Measurements from ENCODE around the gene KIFC1. TPM values are rescaled to one million over a fixed set of nuclear protein-coding genes. Genes with fewer than 3 reads are reported as not detected.
A peak's percentile ranks its signal among the peaks of the same experiment; 100 is the strongest.

KIFC1 gene
- total RNA-seq, 6 donors from 2014 or later, result 1.2 to 11.8 (median 4.4) TPM

DNA sequence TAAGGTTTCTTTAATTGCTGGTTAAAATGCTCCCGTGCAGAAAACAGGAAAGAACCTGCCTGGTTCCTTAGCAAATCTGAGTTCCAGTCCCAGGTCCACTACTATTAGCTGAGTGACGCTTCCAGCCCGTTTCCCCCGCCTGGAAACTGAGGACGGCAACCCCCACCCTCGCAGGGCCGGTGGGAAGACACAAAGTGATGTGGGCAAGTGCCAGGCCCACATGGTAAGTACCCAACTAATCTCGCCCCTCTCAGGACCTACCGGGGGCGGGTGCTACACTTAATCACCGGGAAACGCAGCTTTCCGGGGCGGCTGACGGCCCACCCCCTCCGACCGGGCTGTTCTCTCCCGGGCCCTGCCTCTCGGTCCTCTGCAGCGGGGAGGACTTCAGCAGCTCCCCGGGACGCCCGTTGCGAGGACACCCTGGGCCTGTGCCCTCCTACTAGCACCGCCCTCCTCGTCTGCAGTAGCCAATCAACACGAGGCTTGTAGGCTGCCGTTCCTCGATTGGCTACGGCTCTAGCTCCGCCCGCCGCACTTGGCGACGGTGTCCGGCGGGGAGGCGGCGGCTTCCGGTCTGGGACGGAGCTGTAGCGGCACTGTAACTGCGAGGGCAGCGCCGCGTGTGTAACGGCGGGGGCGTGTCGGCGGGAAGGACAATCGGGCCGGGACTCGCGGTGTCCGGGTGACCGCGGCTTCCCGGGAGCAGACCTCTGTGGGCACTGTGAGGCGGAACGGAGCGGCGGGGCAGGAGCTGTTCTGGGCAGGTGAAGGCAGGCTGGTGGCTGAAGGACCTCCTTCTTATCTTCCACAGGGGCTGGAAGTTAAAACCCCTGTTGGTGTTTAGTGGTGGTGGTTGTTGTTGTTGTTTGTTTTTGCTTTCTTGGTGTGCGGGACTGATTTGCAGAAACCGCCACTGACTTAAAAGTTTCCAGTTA lies 62.7 kb downstream of the KIFC1 start, which contains the start of gene ZBTB9:
Gene ZBTB9, plus strand, starts transcription at position 568 of the 938 bp plus-strand sequence. CDS start 525 bp downstream, outside the sequence.
- peaks cover 17 to 31% (median 21%) of the 10 kb centered on the region in 4 donors for H3K4me1 ChIP-seq
- ATAC-seq (ENCODE audit: low FRiP score in 2 of 2), result peak; percentile 99
- H3K36me3 ChIP-seq, result peaks cover 0 to 9% (median 0%) of the 10 kb centered on the region in 4 donors
- H3K27me3 ChIP-seq, result no peaks in the 10 kb centered on the region
- H3K9me3 ChIP-seq, result no peaks in the 10 kb centered on the region
- peak within 1 kb of the TSS; percentile 74 to 90 (median 80) for H3K4me3 ChIP-seq
- peak; percentile 97 for DNase-seq
- peak within 1 kb of the TSS; percentile 70 to 91 (median 81) for H3K27ac ChIP-seq
- no peak for TF ChIP-seq EP300 (IDR thresholded peaks at IDR 0.05)
- TF ChIP-seq POLR2A (IDR thresholded peaks at IDR 0.05), result peak in 2 of 4 donors; percentile 62 to 93
- TF ChIP-seq, protein P1, sequence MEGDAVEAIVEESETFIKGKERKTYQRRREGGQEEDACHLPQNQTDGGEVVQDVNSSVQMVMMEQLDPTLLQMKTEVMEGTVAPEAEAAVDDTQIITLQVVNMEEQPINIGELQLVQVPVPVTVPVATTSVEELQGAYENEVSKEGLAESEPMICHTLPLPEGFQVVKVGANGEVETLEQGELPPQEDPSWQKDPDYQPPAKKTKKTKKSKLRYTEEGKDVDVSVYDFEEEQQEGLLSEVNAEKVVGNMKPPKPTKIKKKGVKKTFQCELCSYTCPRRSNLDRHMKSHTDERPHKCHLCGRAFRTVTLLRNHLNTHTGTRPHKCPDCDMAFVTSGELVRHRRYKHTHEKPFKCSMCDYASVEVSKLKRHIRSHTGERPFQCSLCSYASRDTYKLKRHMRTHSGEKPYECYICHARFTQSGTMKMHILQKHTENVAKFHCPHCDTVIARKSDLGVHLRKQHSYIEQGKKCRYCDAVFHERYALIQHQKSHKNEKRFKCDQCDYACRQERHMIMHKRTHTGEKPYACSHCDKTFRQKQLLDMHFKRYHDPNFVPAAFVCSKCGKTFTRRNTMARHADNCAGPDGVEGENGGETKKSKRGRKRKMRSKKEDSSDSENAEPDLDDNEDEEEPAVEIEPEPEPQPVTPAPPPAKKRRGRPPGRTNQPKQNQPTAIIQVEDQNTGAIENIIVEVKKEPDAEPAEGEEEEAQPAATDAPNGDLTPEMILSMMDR (IDR thresholded peaks at IDR 0.05), result peak in 3 of 6 experiments; percentile 6 to 32 (median 22)
- peak; percentile 88 to 93 for TF ChIP-seq POLR2AphosphoS5 (IDR thresholded peaks at IDR 0.05)
- WGBS, 2 donors, result 0% methylated on average over 10 to 55 of the region's 65 CpGs

DNA sequence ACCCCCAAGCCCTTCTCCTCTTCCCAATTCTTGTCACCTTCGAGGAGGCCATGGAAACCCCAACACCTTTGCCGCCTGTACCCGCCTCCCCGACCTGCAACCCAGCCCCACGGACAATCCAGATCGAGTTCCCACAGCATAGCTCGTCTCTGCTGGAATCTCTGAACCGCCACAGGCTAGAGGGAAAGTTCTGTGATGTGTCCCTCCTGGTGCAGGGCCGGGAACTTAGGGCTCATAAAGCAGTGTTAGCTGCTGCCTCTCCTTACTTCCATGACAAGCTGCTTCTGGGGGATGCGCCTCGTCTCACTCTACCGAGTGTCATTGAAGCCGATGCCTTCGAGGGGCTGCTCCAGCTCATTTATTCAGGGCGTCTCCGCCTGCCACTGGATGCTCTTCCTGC lies 63.4 kb downstream of the KIFC1 start:
- Histone ChIP-seq H3K36me3 (peaks cover 0 to 9% (median 0%) of the 10 kb centered on the region in 4 donors), H3K9me3 (no peaks in the 10 kb centered on the region), H3K4me3 (peak overlapping the region; percentile 61 to 90 (median 80)), H3K27me3 (no peaks in the 10 kb centered on the region), H3K27ac (peak overlapping the region in 2 of 4 donors; percentile 86 to 91), H3K4me1 (peaks cover 15 to 31% (median 21%) of the 10 kb centered on the region in 4 donors)
- WGBS, 2 donors, result 52 to 53% methylated on average over 15 to 16 of the region's 16 CpGs
- no peak for ATAC-seq (ENCODE audit: low FRiP score in 2 of 2)
- TF ChIP-seq EP300 (IDR thresholded peaks at IDR 0.05), result no peak
- TF ChIP-seq POLR2AphosphoS5 (IDR thresholded peaks at IDR 0.05), result no peak
- TF ChIP-seq POLR2A (IDR thresholded peaks at IDR 0.05), result no peak
- TF ChIP-seq, protein P1 (IDR thresholded peaks at IDR 0.05), result no peak
- no peak for DNase-seq

DNA sequence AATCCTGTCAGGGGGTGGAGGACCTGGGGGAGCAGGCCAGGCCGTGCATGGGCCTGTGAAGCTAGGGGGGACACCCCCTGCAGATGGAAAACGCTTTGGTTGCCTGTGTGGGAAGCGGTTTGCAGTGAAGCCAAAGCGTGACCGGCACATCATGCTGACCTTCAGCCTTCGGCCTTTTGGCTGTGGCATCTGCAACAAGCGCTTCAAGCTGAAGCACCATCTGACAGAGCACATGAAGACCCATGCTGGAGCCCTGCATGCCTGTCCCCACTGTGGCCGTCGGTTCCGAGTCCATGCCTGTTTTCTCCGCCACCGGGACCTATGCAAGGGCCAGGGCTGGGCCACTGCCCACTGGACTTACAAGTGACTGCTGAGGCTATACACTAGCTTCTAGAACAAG lies 64.5 kb downstream of the KIFC1 start:
- Histone ChIP-seq H3K27me3 (no peaks in the 10 kb centered on the region), H3K9me3 (no peaks in the 10 kb centered on the region), H3K36me3 (peaks cover 0 to 9% (median 0%) of the 10 kb centered on the region in 4 donors), H3K27ac (no peak overlapping the region), H3K4me3 (no peak overlapping the region), H3K4me1 (peaks cover 14 to 31% (median 18%) of the 10 kb centered on the region in 4 donors)
- no peak for DNase-seq
- WGBS, 2 donors, result 93 to 97% methylated on average over 2 to 12 of the region's 12 CpGs
- TF ChIP-seq POLR2A (IDR thresholded peaks at IDR 0.05), result no peak
- ATAC-seq (ENCODE audit: low FRiP score in 2 of 2), result no peak

DNA sequence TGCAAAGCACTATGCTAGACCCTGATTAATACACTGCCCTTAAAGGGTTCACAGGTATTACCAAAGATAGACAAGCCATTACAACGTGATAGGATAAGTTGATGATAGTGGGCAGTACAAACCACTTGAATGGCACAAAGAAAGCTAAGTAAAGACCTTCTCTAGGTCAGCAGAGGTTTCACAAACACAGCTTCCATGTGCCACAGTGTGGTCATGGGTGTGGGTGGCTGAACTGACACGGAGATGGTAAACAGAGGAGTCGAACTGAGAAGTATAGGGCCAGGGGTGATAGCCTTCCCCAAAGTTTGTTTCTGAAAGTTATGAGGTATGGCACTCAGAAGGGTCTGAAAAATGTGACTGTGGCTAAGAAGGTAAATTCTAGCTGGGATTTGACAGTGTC lies 67.1 kb downstream of the KIFC1 start:
- ATAC-seq (ENCODE audit: low FRiP score in 2 of 2), result no peak
- H3K4me1 ChIP-seq, result peaks cover 7 to 19% (median 8%) of the 10 kb centered on the region in 4 donors
- no peak for TF ChIP-seq POLR2A (IDR thresholded peaks at IDR 0.05)
- TF ChIP-seq, protein P1 (IDR thresholded peaks at IDR 0.05), result no peak
- TF ChIP-seq POLR2AphosphoS5 (IDR thresholded peaks at IDR 0.05), result no peak
- TF ChIP-seq EP300 (IDR thresholded peaks at IDR 0.05), result no peak
- DNase-seq, result no peak
- 70 to 71% methylated on average over 3 of the region's 3 CpGs for WGBS, 2 donors
- peaks cover 0 to 9% (median 0%) of the 10 kb centered on the region in 4 donors for H3K36me3 ChIP-seq
- H3K27me3 ChIP-seq, result no peaks in the 10 kb centered on the region
- H3K9me3 ChIP-seq, result no peaks in the 10 kb centered on the region
- no peak overlapping the region for H3K27ac ChIP-seq
- no peak overlapping the region for H3K4me3 ChIP-seq

DNA sequence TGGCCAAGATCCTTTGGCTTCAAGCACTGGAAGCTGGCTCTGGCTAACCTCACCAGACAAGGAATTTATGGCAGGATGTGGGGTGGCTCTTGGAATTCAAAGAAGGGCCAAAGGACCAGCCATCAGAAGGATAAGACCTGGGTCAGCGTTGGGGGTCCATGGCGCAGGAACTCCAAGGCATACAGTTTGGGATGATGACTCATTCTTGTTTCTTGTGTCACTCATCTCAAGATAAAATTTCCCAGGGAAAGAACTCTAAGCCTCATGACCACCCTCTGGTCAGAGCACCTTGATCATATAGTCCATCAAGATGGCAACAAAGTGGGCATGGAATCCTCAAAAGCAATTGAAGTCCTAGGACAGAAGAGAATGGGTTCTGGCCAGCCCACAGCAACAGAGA lies 67.6 kb downstream of the KIFC1 start:
- H3K4me3 ChIP-seq, result no peak overlapping the region
- H3K27me3 ChIP-seq, result no peaks in the 10 kb centered on the region
- H3K9me3 ChIP-seq, result no peaks in the 10 kb centered on the region
- ATAC-seq (ENCODE audit: low FRiP score in 2 of 2) (no peak), DNase-seq (no peak)
- no peak overlapping the region for H3K27ac ChIP-seq
- H3K4me1 ChIP-seq, result peaks cover 7 to 14% (median 7%) of the 10 kb centered on the region in 4 donors
- TF ChIP-seq POLR2A (IDR thresholded peaks at IDR 0.05), result no peak
- WGBS, 2 donors, result 94 to 98% methylated on average over 2 of the region's 2 CpGs
- H3K36me3 ChIP-seq, result peaks cover 0 to 9% (median 0%) of the 10 kb centered on the region in 4 donors

Small RNAs within 50 kb of the gene (small RNA-seq; reads per million reads assigned to genes)
- 0 reads per million in 4 donors for gene RPL35AP4
- gene ZBTB9, result 0 reads per million in 4 donors

Other genes starting within 250 kb of the KIFC1 start
- gene COL11A2, start 199.4 kb upstream of the KIFC1 start, total RNA-seq, result 1 to 10 TPM in 2 of 6 donors, under 1 TPM in 4; 0.20 to 2.1 (median 0.74) TPM
- 10 to 100 TPM; 19.3 to 67.1 (median 48.4) TPM for gene RXRB, start 191.2 kb upstream of the KIFC1 start, total RNA-seq
- gene SLC39A7, start 191.0 kb upstream of the KIFC1 start, total RNA-seq, result 100 to 1,000 TPM in 2 of 6 donors, 10 to 100 TPM in 4; 37.7 to 104 (median 86.7) TPM
- 10 to 100 TPM in 5 of 6 donors, 1 to 10 TPM in 1; 8.2 to 39.3 (median 28.7) TPM for gene HSD17B8, start 187.2 kb upstream of the KIFC1 start, total RNA-seq
- 10 to 100 TPM; 17.9 to 50.6 (median 40.4) TPM for gene RING1, start 183.3 kb upstream of the KIFC1 start, total RNA-seq
- 100 to 1,000 TPM in 1 of 6 donors, 10 to 100 TPM in 5; 30.1 to 170 (median 45.8) TPM for gene VPS52, start 119.9 kb upstream of the KIFC1 start, total RNA-seq
- gene RPS18, start 119.7 kb upstream of the KIFC1 start, total RNA-seq, result 1,000 to 10,000 TPM in 4 of 6 donors, 100 to 1,000 TPM in 2; 535 to 2,038 (median 1,627) TPM
- gene B3GALT4, start 114.7 kb upstream of the KIFC1 start, total RNA-seq, result 10 to 100 TPM; 20.1 to 29.7 (median 23.2) TPM
- 10 to 100 TPM; 21.1 to 50.3 (median 41.7) TPM for gene WDR46, start 102.6 kb upstream of the KIFC1 start, total RNA-seq
- gene PFDN6, start 102.2 kb upstream of the KIFC1 start, total RNA-seq, result 10 to 100 TPM; 13.8 to 42.9 (median 30.7) TPM
- 100 to 1,000 TPM in 2 of 6 donors, 10 to 100 TPM in 4; 56.5 to 149 (median 77.9) TPM for gene RGL2, start 92.9 kb upstream of the KIFC1 start, total RNA-seq
- 100 to 1,000 TPM; 131 to 310 (median 221) TPM for gene TAPBP, start 77.7 kb upstream of the KIFC1 start, total RNA-seq
- 10 to 100 TPM; 24.2 to 32.5 (median 28.2) TPM for gene ZBTB22, start 74.1 kb upstream of the KIFC1 start, total RNA-seq
- gene DAXX, start 68.9 kb upstream of the KIFC1 start, total RNA-seq, result 10 to 100 TPM; 29.3 to 57.6 (median 43.5) TPM
- gene PHF1, start 19.2 kb downstream of the KIFC1 start, total RNA-seq, result 100 to 1,000 TPM in 1 of 6 donors, 10 to 100 TPM in 5; 61.7 to 150 (median 65.5) TPM
- 100 to 1,000 TPM in 4 of 6 donors, 10 to 100 TPM in 2; 53.4 to 171 (median 112) TPM for gene CUTA, start 26.3 kb downstream of the KIFC1 start, total RNA-seq
- gene SYNGAP1, start 28.2 kb downstream of the KIFC1 start, total RNA-seq, result 10 to 100 TPM in 5 of 6 donors, 1 to 10 TPM in 1; 8.2 to 57.6 (median 19.5) TPM
- 1 to 10 TPM; 3.2 to 8.7 (median 6.1) TPM for gene ZBTB9, start 62.8 kb downstream of the KIFC1 start, total RNA-seq
- 10 to 100 TPM in 5 of 6 donors, 1 to 10 TPM in 1; 9.2 to 23.5 (median 13.7) TPM for gene BAK1, start 188.5 kb downstream of the KIFC1 start, total RNA-seq
- gene ITPR3, start 229.5 kb downstream of the KIFC1 start, total RNA-seq, result 100 to 1,000 TPM in 5 of 6 donors, 10 to 100 TPM in 1; 95.6 to 179 (median 137) TPM